ENCODE measurements around the gene HTR1D. TPM values are rescaled to one million over a fixed set of nuclear protein-coding genes. Genes with fewer than 3 reads are reported as not detected.
"Not testable (repeated sequence)": the region's sequence is repeated elsewhere in the genome, so short reads cannot be mapped to it uniquely, and the experiment has no call there.

Gene HTR1D
- total RNA-seq, 1 experiment from 2014 or later: 1.5 TPM

DNA sequence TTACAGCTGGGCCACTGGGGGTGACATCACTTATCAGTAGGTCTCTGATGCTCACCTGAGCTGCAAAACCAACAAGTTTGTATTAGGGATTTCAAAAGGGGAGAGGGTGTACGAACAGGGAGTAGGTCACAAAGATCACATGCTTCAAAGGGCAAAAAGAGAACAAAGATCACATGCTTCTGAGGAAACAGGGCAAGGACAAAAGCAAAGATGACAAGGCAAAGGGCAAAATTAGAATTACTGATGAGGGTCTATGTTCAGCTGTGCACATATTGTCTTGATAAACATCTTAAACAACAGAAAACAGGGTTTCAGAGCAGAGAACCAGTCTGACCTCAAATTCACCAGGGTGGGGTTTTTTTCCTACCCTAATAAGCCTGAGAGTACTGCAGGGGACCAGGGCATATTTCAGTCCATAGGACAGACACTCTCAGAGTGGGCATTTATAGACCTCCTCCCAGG lies 6.2 kb upstream of the HTR1D start:
- in situ Hi-C loops (cut with HindIII; ENCODE audit: low pct_unique_long_range_greater_than_20kb, low sequenced_read_pairs); DNase-seq (ENCODE audit: low read depth): not testable (repeated sequence)

DNA sequence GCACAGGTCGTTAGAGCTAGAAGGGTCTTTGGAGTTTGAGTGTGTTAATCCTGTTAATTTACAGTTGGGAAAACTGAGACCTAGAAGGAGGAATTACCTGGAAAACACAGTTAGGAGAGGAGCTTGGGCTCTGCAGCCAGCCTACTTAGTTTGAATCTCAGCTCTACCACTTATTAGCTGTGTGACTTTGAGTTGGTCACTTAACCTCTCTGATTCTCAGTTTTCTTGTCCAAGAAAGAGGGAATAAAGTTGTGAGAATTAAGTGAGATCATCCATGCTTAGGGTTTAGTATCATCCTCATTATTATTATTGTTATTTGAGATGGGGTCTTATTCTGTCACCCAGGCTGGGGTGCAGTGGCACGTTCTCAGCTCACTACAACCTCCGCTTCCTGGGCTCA lies 5.4 kb upstream of the HTR1D start:
- DNase-seq (ENCODE audit: low read depth): no peak
- in situ Hi-C loops (cut with HindIII; ENCODE audit: low pct_unique_long_range_greater_than_20kb, low sequenced_read_pairs): no loop called here

GRCh38 chr1:23222331-23222730 lies 5.0 kb upstream of the HTR1D start:
- in situ Hi-C loops (cut with HindIII; ENCODE audit: low pct_unique_long_range_greater_than_20kb, low sequenced_read_pairs): no loop called here
- DNase-seq (ENCODE audit: low read depth): no peak

DNA sequence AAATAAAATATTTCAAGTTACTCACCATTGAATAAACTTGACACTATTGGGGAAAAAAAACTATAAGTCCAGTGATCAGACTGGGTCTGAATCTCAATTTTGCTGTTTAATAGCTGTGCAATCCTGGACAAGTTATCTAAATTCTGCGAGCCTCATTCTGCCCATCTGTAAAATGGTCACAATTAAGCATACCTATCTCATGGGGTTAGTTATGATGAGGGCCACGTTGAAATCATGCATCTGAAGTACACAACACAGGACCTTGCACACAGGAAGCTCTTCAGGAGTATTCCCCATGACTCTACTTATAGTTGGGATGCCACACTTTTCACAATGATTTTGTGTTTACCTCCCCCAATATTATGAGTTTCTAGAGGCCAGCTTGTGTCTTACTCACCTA lies 3.8 kb upstream of the HTR1D start:
- DNase-seq (ENCODE audit: low read depth): no peak
- in situ Hi-C loops (cut with HindIII; ENCODE audit: low pct_unique_long_range_greater_than_20kb, low sequenced_read_pairs): no loop called here

DNA sequence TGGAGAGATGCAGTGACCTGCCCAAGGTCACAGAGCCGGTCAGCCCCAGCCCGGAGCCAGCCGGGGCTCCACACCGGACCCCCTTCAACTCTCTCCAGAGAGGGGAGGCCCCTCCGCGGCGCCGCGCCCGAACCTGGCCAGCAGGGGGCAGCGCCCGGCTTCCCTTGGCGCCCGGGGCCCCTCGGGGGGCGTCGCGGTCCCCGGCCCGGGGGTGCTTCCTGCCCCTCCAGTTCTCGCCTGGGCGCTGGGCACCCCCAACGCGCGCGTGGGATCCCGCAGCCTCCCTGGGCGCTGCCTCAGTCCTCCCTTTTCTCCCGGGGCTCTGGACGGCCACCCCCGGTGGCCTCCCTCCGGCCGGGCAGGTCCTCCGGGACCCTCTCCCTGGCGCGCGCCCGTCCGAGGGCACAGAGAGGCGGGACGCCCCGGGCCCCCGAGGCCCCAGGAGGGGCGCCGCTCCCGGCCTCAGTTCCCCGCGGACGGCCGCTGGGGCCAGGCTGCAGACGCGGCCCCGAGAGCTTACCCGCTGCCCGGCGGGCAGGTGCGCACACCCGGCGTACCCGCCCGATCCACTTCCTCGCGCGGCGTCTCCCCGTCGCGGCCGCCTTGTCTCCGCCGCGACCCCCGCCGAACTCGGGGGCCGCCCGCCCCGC lies 406 bp downstream of the HTR1D start:
- DNase-seq (ENCODE audit: low read depth): peak; percentile 54

DNA sequence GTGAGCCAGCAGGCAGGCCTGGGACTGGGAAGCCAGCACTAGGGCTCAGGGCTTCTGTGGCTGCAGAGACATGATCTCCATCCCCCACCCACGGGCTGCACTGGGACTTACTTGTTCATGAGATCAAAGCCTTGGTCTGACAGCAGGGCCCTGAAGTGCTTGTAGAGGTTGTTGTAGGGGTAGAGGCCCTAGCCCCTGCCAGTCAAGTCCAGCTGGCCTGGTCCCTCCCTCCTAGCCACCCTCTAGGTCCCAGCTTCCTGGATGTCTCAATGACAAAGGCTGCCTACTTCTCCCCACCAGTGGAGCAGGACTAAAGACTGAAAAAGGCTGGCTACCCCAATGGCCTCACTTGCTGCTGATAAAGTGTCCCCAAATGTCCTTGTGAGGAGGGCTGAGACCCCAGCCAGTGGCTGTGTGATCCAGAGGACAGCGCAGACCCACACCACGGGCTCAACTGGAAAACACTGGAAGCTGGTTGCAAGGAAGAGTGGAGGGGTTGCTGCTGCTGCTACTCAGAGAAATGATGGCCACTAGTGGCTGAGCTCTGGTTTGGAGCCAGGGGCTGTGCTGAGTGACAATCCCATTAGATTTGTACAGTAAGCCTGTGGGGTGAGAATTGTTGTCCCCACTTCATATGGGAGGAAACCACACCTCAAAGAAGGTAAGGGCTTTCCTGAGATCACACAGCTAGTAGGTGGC lies 1.4 kb downstream of the HTR1D start:
- DNase-seq (ENCODE audit: low read depth): no peak
- in situ Hi-C loops (cut with HindIII; ENCODE audit: low pct_unique_long_range_greater_than_20kb, low sequenced_read_pairs): no loop called here

More for the DNA sequence above, 406 bp downstream of the HTR1D start:
- in situ Hi-C loops (cut with HindIII; ENCODE audit: low pct_unique_long_range_greater_than_20kb, low sequenced_read_pairs): no loop called here

DNA sequence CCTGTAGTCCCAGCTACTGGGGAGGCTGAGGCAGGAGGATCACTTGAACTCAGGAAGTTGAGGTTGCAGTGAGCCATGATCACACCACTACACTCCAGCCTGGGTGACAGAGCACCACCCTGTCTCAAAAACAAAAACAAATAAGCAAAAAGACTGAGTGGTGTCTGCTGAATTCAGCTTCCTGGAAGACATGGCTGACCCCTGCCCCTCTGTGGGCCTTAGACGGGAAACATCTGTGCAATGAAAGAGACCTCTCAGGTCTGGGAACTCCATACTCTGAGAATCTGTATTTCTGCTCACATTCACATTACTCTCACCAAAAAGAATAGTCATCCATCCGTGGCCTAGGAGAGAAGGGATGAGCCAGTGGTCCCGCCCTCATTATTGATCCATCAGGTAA lies 2.0 kb downstream of the HTR1D start:
- DNase-seq (ENCODE audit: low read depth): no peak
- in situ Hi-C loops (cut with HindIII; ENCODE audit: low pct_unique_long_range_greater_than_20kb, low sequenced_read_pairs): no loop called here

DNA sequence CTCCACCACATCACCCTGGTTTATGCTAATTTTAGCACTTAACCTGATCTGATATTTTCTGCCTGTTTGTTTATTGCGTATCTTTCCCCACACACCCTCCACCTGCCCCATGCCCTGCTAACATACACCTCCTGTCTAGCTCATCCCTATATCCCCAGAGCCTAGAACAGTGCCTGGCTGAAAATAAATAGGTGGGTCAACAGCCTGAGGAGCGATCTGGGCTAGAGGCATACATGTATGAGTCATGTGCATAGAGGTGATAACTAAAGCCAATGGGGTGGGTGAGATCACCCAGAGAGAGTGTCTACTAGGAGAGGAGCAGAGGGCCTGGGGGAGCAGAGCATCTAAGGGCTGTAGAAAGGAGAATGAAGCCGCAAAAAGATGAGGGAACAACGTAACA lies 2.7 kb downstream of the HTR1D start:
- no peak for DNase-seq (ENCODE audit: low read depth)
- in situ Hi-C loops (cut with HindIII; ENCODE audit: low pct_unique_long_range_greater_than_20kb, low sequenced_read_pairs): no loop called here

GRCh38 chr1:23211955-23212354 lies 5.3 kb downstream of the HTR1D start:
- no peak for DNase-seq (ENCODE audit: low read depth)
- in situ Hi-C loops (cut with HindIII; ENCODE audit: low pct_unique_long_range_greater_than_20kb, low sequenced_read_pairs): no loop called here

DNA sequence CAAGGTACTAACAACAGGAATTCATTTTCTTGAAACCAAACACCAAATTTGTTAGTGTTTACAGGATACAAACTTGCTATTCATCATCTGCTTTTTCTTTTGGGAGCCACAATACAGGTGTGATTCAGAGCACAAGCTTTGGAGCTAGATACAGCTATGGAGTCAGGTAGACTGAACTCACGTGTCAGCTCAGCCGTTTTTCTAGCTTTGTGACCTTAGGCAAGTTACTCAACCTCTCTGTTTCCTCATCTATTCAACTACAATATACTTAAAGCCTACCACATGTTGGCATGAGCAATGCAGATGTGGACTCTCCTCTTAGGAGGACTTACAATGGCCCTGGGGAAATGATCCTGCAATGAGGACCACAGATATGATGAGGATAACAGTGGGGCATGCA lies 6.3 kb downstream of the HTR1D start:
- in situ Hi-C loops (cut with HindIII; ENCODE audit: low pct_unique_long_range_greater_than_20kb, low sequenced_read_pairs): no loop called here
- no peak for DNase-seq (ENCODE audit: low read depth)

GRCh38 chr1:23210351-23210785 lies 6.9 kb downstream of the HTR1D start:
- peak; percentile 59 for DNase-seq (ENCODE audit: low read depth)
- in situ Hi-C loops (cut with HindIII; ENCODE audit: low pct_unique_long_range_greater_than_20kb, low sequenced_read_pairs): no loop called here

- in situ Hi-C loops (cut with HindIII; ENCODE audit: low pct_unique_long_range_greater_than_20kb, low sequenced_read_pairs): no loop called here
- DNase-seq (ENCODE audit: low read depth): no peak
Measured at GRCh38 chr1:23209770-23210169, 7.5 kb downstream of the HTR1D start.

- in situ Hi-C loops (cut with HindIII; ENCODE audit: low pct_unique_long_range_greater_than_20kb, low sequenced_read_pairs): no loop called here
- no peak for DNase-seq (ENCODE audit: low read depth)
Measured at GRCh38 chr1:23208527-23208926, 8.8 kb downstream of the HTR1D start.

- in situ Hi-C loops (cut with HindIII; ENCODE audit: low pct_unique_long_range_greater_than_20kb, low sequenced_read_pairs); DNase-seq (ENCODE audit: low read depth): not testable (repeated sequence)
Measured at GRCh38 chr1:23207733-23208132, 9.6 kb downstream of the HTR1D start.

- in situ Hi-C loops (cut with HindIII; ENCODE audit: low pct_unique_long_range_greater_than_20kb, low sequenced_read_pairs): no loop called here
- DNase-seq (ENCODE audit: low read depth): no peak
Measured at GRCh38 chr1:23202263-23202749, 15.0 kb downstream of the HTR1D start.

DNA sequence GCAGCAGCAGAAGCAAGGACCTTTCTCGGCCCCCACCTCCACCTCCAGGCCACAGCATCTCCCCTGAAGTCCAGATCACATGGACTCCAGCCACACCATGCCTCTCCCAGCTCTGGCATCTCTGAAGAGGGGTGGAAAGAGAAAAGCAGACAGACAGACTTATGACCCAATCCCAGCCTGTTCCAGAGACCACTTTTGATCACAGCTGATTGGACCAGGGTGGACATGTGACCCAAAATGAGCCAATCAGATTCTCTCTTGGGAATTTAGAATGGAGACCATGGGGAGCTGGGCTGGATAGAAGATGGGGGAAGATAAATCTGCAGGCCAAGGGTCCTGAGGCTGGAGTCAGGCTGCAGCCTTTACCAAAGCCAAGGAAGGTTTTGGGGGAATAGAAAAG lies 16.4 kb downstream of the HTR1D start:
- DNase-seq (ENCODE audit: low read depth): no peak
- in situ Hi-C loops (cut with HindIII; ENCODE audit: low pct_unique_long_range_greater_than_20kb, low sequenced_read_pairs): no loop called here

GRCh38 chr1:23198373-23198772 lies 18.9 kb downstream of the HTR1D start:
- in situ Hi-C loops (cut with HindIII; ENCODE audit: low pct_unique_long_range_greater_than_20kb, low sequenced_read_pairs): no loop called here
- peak; percentile 78 for DNase-seq (ENCODE audit: low read depth)

GRCh38 chr1:23196627-23197328 lies 20.5 kb downstream of the HTR1D start:
- in situ Hi-C loops (cut with HindIII; ENCODE audit: low pct_unique_long_range_greater_than_20kb, low sequenced_read_pairs): no loop called here
- DNase-seq (ENCODE audit: low read depth): peak; percentile 94

Data from Caki2 (cell line).